HG02884 (cell line): ENCODE results near the gene SCAMP1.
A peak's percentile ranks its signal among the peaks of the same experiment; 100 is the strongest.

ENCODE experiments used
- ATAC-seq: cut with Tn5 transposase; IDR thresholded peaks from one replicate; pipeline ENCODE4 v1.9.1; 2021; ENCODE audit warnings: mild to moderate bottlenecking, moderate library complexity; ENCODE audit not compliant: unreplicated experiment

The SCAMP1 gene

GRCh38 chr5:78490709-78491485, 130.5 kb downstream of the SCAMP1 start:
- ATAC-seq, result no peak

- no peak for ATAC-seq
Observed at GRCh38 chr5:78492224-78492623, 131.8 kb downstream of the SCAMP1 start.

DNA sequence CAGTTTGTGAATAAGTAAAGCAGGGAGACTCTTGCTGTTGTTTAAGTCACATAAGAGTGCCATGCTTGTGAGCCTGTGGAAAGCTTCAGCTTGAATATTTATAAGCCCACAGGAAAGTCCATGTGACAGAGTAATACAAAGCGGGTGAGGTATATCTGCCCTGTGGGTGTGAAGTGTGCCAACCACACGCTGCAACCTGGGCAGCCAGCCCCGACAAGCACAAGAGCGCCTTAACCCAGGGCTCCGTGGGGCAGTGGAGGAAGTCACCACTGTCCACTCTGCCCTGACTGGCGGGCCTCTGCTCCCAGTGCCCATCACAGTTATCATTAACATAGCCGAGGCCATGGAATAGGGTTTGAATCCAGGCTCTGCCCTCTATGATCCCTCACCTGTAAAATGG, 132.2 kb downstream of the SCAMP1 start:
- ATAC-seq, result no peak

DNA sequence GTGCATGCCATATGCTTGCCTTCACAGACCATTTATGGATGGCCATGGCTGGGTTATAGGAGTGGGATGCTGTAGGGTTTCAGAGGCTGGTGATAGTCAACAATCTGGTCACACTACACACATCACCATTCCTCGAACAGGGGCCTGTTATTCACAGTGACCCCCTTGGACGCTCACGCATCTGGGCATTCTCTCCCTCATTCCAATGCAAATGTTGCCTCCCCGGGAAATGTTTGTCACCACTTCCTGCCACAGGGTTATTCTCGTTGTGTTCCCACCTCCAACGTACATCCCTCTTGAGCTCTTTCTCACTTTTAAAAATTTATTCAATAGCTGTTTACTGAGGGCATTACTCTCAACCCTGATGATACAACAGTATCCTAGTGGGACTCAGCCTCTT, 135.4 kb downstream of the SCAMP1 start:
- ATAC-seq, result no peak

GRCh38 chr5:78496373-78496772, 136.0 kb downstream of the SCAMP1 start:
- ATAC-seq, result no peak

DNA sequence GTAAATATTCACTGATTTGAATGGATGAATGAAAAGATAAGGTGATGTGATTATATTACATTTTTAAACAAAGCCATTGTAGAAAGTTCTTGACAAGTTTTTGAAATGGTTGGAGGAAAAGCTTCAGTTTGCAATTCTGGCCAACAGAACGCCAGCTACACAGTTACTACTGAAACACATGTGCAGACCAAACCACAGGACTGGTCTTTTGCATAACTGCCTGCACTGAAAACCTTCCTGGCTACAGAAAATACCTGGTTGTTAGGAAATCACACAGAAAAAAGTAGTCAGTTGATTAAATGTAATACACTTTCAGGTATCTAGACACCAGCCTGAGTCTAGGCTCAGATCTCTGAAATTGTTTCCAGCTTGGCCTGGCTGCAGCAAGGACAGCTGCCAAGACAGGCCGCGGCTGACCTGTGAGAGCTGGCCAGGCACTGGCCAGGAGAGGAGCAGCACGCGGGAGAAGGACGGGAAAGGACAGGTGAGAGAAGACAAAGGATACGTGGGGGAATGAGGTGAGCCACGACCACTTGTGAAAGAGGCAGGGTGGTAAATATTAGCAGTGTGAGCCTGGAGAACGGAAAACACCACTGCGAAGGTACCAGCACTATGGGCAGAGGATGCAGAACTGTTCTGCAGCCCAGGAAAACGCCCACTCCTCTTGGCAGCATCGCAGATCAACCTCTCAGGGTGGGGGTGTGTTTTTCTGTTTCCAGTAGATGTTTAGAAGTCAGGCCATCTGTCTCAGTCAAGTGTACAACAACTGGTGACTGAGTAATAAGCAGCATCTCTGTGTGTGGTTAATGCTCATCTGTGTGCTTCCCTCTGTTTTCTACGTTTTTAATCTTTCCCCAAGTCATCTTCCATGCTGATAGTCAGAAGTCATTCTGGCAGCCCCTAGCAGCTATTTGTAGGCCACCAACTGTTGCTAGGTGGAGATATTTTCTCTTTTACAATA, 137.4 kb downstream of the SCAMP1 start:
- ATAC-seq, result peak; percentile 50

DNA sequence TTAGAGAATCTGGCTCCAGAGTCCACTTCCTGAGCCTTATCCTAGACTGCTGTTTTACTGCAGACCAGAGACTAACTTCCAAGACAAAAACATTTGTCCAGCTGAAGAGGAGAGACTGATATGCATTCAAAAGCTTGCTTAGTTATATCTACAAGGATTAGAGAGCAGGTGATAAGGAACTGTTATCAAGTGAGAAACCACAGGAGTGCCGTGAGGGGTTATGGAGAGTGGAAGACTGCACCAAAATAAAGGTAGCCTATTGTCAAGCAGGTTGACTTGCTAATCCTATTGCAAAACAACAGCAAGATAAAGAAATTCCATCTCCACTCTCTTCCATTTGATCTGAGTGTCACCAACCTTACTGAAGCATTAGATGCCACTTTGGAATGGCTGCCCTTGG, 139.1 kb downstream of the SCAMP1 start:
- ATAC-seq, result no peak

DNA sequence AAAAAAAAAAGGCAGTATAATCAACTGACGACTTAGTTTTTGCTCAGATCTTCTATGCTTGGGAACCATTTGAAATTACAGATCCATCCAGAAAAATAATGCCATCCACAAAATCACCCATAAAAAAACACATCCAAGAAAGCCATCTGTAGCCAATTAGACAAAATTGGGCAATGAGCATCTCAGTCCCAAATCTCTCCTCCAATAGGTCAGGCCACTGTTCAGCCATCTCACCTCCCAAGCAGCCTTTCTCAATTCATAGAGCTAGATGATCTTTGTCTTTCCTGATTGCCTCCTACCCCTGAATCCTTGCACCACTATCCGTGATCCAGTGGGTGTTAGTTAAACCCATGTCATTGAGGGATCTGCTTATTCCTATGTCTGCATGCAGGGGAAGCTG, 139.6 kb downstream of the SCAMP1 start:
- no peak for ATAC-seq

DNA sequence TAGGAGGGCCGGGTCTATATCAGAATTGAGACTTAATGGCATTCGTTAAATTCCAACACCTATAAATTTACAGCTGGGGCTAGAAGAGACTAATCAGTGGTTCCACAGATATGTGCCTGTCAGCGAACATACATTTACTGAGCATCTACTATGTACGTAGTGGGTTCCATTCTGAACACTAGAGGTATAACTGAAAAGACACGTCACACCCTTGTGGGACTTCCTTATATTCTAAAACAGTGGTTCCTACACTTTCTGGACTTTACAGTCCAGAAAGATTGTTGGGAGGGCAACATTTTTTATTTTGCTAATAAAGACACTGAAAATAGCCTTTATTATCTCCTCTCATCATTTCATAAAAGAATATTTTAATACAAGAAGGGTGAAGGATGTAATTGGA, 140.5 kb downstream of the SCAMP1 start:
- no peak for ATAC-seq

- no peak for ATAC-seq
Observed at GRCh38 chr5:78501411-78502352, 141.3 kb downstream of the SCAMP1 start.

GRCh38 chr5:78503958-78504653, 143.7 kb downstream of the SCAMP1 start:
- no peak for ATAC-seq

DNA sequence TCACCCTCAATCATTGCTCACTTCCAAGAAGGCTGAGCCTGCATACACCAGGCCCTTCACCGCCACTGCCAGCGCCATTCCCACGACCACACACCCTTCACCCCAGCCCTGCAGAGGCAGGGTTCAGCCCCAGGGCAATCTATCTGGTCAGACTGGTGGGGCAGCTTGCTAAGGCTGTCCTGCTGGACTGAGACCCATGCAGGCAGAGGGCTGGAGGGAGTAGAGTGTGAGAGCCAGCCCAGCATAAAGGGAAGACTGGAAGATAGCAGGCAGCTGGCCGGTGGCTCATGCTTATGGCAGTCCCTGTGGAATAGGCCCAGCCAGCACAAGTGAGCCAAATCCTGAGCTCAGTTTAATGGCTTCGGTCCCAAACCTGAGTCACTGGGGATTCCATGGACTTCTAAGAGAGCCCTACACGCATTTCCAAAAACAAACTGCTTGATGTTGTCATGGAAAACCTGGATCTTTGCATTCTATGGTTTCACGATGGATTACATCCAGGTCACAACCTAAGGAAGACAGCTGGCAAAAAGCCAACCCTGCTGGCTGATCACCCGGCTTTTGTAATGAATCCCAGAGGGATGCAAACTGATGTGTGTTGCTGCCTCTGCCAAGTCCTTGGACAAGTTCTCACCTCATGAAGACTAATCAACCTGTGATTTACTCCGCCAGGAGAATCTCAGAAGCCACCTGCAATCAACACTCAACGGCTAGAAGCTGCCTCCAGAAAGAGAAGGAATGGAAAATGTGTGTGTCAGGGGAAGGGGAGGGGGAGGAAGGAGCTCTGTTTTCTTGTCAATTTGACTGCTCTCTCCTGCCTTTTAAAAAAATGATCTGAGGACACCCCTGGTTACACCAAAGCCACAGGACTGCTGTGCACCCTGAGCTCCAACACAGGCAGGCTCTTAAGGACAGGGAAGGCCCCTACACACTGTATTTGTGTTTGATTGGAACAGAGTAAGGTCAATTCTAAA, 144.6 kb downstream of the SCAMP1 start:
- ATAC-seq, result no peak

DNA sequence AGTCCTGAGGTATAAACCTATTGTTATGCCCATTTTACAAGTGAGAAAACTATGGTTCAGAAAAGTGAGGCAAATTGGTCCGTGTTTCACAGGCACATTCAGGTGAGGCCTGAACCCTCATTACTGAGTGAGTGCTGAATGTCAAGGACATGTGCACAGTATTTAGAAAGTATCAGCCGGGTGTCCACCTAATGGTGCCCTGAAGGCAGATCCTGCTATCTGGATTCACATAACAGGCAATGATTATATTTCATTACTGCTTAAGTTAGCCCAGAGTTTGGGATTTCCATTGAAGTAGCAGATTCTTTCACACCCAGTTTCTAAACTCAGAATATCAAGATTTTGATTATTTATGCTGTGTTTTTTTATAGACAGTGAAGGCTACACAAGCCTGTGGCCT, 145.4 kb downstream of the SCAMP1 start:
- no peak for ATAC-seq

DNA sequence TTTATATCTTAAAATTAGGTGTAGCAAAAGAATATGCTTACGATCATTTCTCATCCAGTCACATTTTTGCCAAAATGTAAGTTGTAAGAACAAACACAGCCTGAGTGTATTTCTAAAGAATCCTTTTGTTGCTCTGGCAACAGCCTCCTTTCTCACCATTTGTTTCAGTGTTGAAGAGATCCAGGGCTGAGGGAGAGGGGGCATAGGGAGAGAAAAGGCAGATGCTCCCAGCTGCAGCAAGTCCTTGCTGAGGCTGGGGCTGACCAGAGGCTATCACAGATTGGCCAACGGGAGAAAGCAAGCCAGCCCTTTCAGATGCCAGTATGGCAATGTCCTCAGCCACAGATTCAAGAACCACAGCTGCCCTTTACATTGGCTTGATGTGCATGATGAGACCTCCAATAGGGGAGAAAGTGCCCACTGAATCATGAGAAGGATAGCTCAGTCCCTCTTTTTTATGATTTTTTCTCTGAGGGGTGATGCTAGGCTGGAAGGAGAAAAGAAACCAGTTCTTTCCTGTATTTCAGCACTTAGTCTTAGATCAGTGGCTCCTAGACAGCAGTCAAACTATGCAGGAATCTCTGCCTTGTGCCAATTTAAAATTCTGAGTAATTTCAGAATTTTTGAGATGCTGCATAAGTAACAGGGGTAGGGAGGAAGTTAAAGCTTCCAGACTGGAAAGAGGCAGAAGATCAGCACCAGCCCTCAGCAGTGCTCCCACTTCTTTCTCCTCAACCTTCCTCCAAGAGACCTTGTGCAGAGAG, 146.0 kb downstream of the SCAMP1 start:
- ATAC-seq, result no peak

DNA sequence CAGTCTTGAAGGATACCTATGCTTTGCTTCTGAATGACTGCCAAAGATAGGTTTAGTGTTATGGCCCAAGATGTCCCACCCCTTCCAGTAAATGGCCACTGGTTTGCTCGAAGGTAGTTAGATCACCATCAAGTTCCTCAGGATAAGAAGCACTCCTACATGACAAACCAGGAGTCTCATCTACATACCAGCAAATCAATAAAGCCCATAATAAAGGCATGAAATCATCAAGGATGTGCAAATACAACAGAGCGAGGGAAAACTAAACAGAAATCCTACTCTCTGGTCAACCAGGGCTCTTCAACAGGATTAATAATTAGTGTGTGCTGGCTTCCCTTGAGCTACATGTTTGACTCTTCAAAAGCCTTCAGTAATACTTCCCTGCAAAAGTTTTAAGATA, 147.1 kb downstream of the SCAMP1 start:
- ATAC-seq, result no peak

DNA sequence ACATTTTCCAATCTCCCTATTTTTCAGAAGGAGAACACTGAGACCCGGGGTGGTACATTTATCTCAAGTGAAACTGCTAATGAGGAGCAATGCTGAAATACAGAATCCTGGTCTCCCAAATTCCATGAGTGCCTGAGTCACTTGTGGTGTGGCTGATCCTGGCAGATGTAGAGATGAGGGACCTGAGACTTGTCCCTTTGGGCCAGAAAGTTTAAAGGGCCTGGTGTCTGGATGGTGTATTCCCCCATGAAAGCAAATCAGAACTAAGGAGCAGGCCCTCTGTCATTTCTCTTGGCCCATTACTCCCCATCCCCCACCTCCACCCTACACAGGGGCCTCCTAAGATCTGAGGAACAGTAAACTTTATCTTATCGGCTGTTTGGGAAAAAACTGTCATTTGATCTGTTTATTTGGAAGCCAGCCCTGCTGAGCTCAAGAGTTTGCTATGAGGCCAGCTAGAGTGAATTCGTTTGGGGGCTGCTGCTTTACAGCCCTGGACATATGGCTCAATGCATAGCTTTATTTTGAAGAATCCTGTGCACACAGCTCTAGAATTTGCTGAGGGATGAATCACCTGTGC, 147.9 kb downstream of the SCAMP1 start:
- ATAC-seq, result no peak

DNA sequence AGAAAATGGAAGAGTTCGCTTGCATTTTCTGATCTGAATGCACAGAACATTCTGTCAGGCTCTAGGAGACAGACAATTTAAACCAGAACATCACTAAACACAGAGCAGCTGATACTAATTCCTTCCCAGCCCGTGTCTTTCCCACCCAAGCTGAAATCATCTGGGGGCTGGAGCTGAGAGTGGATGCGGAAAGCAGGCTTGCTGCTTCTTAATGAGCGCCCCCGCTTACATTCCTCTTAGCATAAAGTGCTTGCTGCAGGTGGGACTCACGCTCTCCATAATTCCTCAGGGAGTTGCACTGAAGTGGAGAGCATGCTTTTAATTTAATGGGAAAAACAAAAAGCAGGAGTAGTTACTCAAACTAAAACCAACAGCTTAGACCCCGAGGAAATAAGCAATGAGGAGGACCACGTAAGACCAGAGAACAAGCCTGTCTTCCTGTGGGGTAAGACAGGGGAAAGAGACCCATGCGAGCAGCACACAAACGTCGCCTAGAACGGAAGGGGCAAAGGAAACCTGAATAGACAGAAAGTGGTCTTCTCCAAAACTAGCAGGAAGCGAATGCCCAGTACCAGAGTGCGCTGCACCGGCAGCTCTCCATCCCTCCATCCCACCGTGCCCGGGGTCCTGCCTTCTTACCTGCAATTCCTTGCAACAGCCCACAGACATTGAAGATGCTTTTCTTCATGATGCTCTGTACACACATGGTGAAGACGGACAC, 148.9 kb downstream of the SCAMP1 start:
- no peak for ATAC-seq
